ENCODE results near the gene ZNF566. TPM values are rescaled to one million over a fixed set of nuclear protein-coding genes. Genes with fewer than 3 reads are reported as not detected.

ZNF566 gene
- total and polyA plus RNA-seq, 2 of the 13 experiments (the other 11 are each of a cell fraction or from before 2014, with no cell fraction given) = 4.8 to 13.7 TPM

- TF ChIP-seq AGO1 (IDR thresholded peaks at IDR 0.05; ENCODE audit: low read depth, low read length, poor library complexity, severe bottlenecking) (no peak), ZBTB42 (CRISPR knock-in tag; IDR thresholded peaks at IDR 0.05) (no peak), HMGXB3 (CRISPR knock-in tag; IDR thresholded peaks at IDR 0.05; ENCODE audit: borderline replicate concordance) (no peak), ZNF383 (CRISPR knock-in tag; IDR thresholded peaks at IDR 0.05; ENCODE audit: borderline replicate concordance) (no peak), ZSCAN21 (CRISPR knock-in tag; IDR thresholded peaks at IDR 0.05; ENCODE audit: borderline replicate concordance) (no peak), CSRNP1 (CRISPR knock-in tag; IDR thresholded peaks at IDR 0.05) (peak; percentile 46; the same call in 1 of the 2 replicates), SNAI1 (CRISPR knock-in tag; IDR thresholded peaks at IDR 0.05; ENCODE audit: borderline replicate concordance) (no peak), SRY (CRISPR knock-in tag; IDR thresholded peaks at IDR 0.05) (no peak; the same call in 1 of the 2 replicates), SATB2 (CRISPR knock-in tag; IDR thresholded peaks at IDR 0.05) (no peak), ZBTB44 (CRISPR knock-in tag; IDR thresholded peaks at IDR 0.05) (no peak), ZNF598 (CRISPR knock-in tag; IDR thresholded peaks at IDR 0.05; ENCODE audit: borderline replicate concordance) (no peak), ZNF296 (CRISPR knock-in tag; conservative IDR thresholded peaks at IDR 0.05) (no peak), ZNF333 (CRISPR knock-in tag; IDR thresholded peaks at IDR 0.05; ENCODE audit: borderline replicate concordance) (no peak; the same call in 1 of the 2 replicates), GFI1 (CRISPR knock-in tag; IDR thresholded peaks at IDR 0.05; ENCODE audit: borderline replicate concordance) (no peak; the same call in 1 of the 2 replicates), ZNF280B (CRISPR knock-in tag; IDR thresholded peaks at IDR 0.05; ENCODE audit: borderline replicate concordance) (no peak; the same call in 1 of the 2 replicates), ZNF652 (CRISPR knock-in tag; IDR thresholded peaks at IDR 0.05; ENCODE audit: borderline replicate concordance, low read depth) (no peak), SMAD3 (CRISPR knock-in tag; IDR thresholded peaks at IDR 0.05) (no peak), ZC3H4 (CRISPR knock-in tag; IDR thresholded peaks at IDR 0.05; ENCODE audit: borderline replicate concordance) (no peak), ZFP36L1 (CRISPR knock-in tag; IDR thresholded peaks at IDR 0.05) (no peak), ZNF343 (CRISPR knock-in tag; IDR thresholded peaks at IDR 0.05) (peak; percentile 60; the same call in 1 of the 2 replicates)
Measured at GRCh38 chr19:36418287-36419001, 70.9 kb downstream of the ZNF566 start, which contains the start of gene ZFP82 (continued).
